Psoas muscle (tissue), 8 donors: ENCODE measurements around the gene NARF. TPM values are rescaled to one million over a fixed set of nuclear protein-coding genes. Genes with fewer than 3 reads are reported as not detected.

Experiments used
- ATAC-seq, 4 donors: fragments of 200-7000 bp; cut with Tn5 transposase; one replicate each; pipeline ENCODE4 v1.9.1; 2020; ENCODE audit warnings: moderate library complexity in 3 of 4, mild to moderate bottlenecking in 2 of 4
- DNase-seq, 2 donors: peaks; one replicate each; pipeline ENCODE4 v3.0.0-alpha.2; 2020
- H3K27ac ChIP-seq: fragments of 200-600 bp; one replicate; pipeline ENCODE4 v1.8.0; 2022
- H3K27me3 ChIP-seq, 3 donors: fragments of 200-600 bp in 1 of 3; one replicate each; pipeline versions ENCODE4 v1.6.1 to v1.8.0; 2013 to 2022; ENCODE audit warnings: low read length in 2 of 3, mild to moderate bottlenecking in 2 of 3, moderate library complexity in 1 of 3; ENCODE audit not compliant: insufficient read depth in 3 of 3
- H3K36me3 ChIP-seq, 2 donors: fragments of 200-600 bp in 1 of 2; one replicate each; pipeline versions ENCODE4 v1.6.1 to v1.8.0; 2013 to 2022; ENCODE audit warnings: low read depth in 1 of 2, mild to moderate bottlenecking in 1 of 2, moderate library complexity in 1 of 2; ENCODE audit not compliant: insufficient read depth in 1 of 2
- H3K4me1 ChIP-seq: fragments of 200-600 bp; one replicate; pipeline ENCODE4 v1.8.0; 2022
- H3K4me3 ChIP-seq: fragments of 200-600 bp; one replicate; pipeline ENCODE4 v1.8.0; 2022; ENCODE audit warnings: mild to moderate bottlenecking
- H3K9me3 ChIP-seq: fragments of 200-600 bp; one replicate; pipeline ENCODE4 v1.8.0; 2022
- CTCF ChIP-seq: fragments of 200-600 bp; IDR thresholded peaks from one replicate; pipeline ENCODE4 v1.8.0; 2022; ENCODE audit warnings: antibody characterized with exemption
- WGBS, 3 donors: extraction: QIAGEN DNeasy Blood & Tissue Kit; methylation state at CpG; one replicate each; pipeline versions ENCODE4 v1.1.6 to v1.1.7; 2013; 5-methylcytosine and 5-hydroxymethylcytosine counted together
- intact Hi-C, 2 donors: fragments of 100-400 bp; cut with DNase I; formaldehyde crosslinking; loops; one replicate each; pipeline versions ENCODE4 v1.11.0 to v1.14.2; 2022
- polyA plus RNA-seq, 3 donors: library from polyadenylated mRNA; stranded (reverse); fragments of 200-250 nt; gene quantifications; one replicate each; pipeline ENCODE4 v1.2.3, GENCODE V29; 2013
- total RNA-seq, 4 donors: library from RNA; stranded (reverse); fragmentation: NEBNext Ultra II Directional in 2 of 4; extraction: Animal tissue kit (Norgen Biotek cat#: 25700) in 2 of 4; gene quantifications; one replicate each; pipeline versions ENCODE4 v1.2.1 to v1.2.4, GENCODE V29; 2021 to 2023
- donor health status: healthy with polysubstance abuse.
- donor health status: DM: no; HTN: no; CAD: no; lungs with moderate emphysema.
- donor health status: Bipolar disorder and iron deficiency.
- donor health status: healthy.
- donor health status: DM: yes; HTN: yes; CAD: no.
- donor health status: DM: no; HTN: no; CAD: no.
- donor health status: DM: no; HTN: no; CAD: no.
- donor health status: DM: yes; HTN: yes; CAD: no.

Gene NARF
- total and polyA plus RNA-seq, 7 donors, result 32.8 to 129 (median 43.1) TPM

DNA sequence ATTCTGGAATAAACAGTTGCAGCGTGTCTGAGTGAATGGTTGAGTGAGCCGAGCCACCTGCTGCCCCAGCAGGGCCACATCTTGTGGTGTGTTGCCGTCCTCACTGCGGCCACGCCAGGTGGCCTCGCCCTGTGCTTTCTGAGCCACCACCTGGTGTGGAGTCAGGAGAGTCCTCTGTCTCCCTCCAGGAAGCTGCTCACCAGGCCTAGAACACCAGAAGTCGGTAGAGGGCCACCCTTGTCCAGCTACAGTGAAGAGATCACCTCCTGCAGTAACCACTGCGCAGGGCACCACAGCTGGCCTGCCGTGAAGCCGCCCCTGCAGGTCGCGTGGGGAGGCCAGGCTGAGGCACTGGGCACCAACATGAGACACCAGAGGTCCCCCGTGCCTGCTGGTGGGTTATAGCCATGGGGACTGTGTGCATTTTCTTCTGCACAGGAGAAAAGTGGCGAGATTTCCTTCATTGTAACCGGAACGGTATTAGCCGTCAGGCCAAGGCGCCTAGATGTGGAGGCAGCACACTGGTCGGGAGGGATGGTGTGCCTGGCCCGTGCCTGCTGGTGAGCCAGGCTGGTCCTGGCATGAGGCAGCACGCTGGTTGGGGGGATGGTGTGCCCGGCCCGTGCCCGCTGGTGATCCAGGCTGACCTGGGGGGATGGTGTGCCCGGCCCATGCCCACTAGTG is 32.1 kb downstream of the NARF start:
- no peak for TF ChIP-seq CTCF
- intact Hi-C loops, result loop anchor here in 1 of 2 donors (5.0 kb wide), 1 partner anchor 62 kb away; no protein-coding TSS in a partner anchor
- no peak for DNase-seq
- 67 to 81% (median 75%) methylated on average over 20 to 25 of the region's 25 CpGs for WGBS, 3 donors
- H3K9me3 ChIP-seq, result no peaks in the 10 kb centered on the region
- H3K27me3 ChIP-seq, result no peaks in the 10 kb centered on the region
- ATAC-seq, result no peak
- H3K4me3 ChIP-seq, result no peak overlapping the region
- no peak overlapping the region for H3K27ac ChIP-seq
- H3K36me3 ChIP-seq, result peaks cover 0 to 31% of the 10 kb centered on the region in 2 donors
- peaks cover 10% of the 10 kb centered on the region for H3K4me1 ChIP-seq

- no peak for TF ChIP-seq CTCF
- DNase-seq, result no peak
- H3K4me3 ChIP-seq, result no peak overlapping the region
- no peak for ATAC-seq
- no peaks in the 10 kb centered on the region for H3K9me3 ChIP-seq
- H3K27me3 ChIP-seq, result no peaks in the 10 kb centered on the region
- 82 to 84% (median 83%) methylated on average over 10 of the region's 10 CpGs for WGBS, 3 donors
- no peak overlapping the region for H3K27ac ChIP-seq
- peaks cover 0 to 26% of the 10 kb centered on the region in 2 donors for H3K36me3 ChIP-seq
- peaks cover 10% of the 10 kb centered on the region for H3K4me1 ChIP-seq
- intact Hi-C loops, result loop anchor here in 1 of 2 donors (5.0 kb wide), 1 partner anchor 61 kb away; no protein-coding TSS in a partner anchor
Observed at GRCh38 chr17:82491196-82491530, 32.6 kb downstream of the NARF start.

- Histone ChIP-seq H3K27ac (no peak overlapping the region), H3K4me3 (no peak overlapping the region), H3K4me1 (peaks cover 12% of the 10 kb centered on the region), H3K36me3 (peaks cover 0 to 22% of the 10 kb centered on the region in 2 donors), H3K27me3 (no peaks in the 10 kb centered on the region), H3K9me3 (no peaks in the 10 kb centered on the region)
- intact Hi-C loops, result loop anchor here in 1 of 2 donors (5.0 kb wide), 1 partner anchor 61 kb away; no protein-coding TSS in a partner anchor
- 87 to 95% (median 91%) methylated on average over 15 of the region's 15 CpGs for WGBS, 3 donors
- DNase-seq, result no peak
- ATAC-seq, result no peak
- no peak for TF ChIP-seq CTCF
Observed at GRCh38 chr17:82491533-82491932, 33.0 kb downstream of the NARF start.

DNA sequence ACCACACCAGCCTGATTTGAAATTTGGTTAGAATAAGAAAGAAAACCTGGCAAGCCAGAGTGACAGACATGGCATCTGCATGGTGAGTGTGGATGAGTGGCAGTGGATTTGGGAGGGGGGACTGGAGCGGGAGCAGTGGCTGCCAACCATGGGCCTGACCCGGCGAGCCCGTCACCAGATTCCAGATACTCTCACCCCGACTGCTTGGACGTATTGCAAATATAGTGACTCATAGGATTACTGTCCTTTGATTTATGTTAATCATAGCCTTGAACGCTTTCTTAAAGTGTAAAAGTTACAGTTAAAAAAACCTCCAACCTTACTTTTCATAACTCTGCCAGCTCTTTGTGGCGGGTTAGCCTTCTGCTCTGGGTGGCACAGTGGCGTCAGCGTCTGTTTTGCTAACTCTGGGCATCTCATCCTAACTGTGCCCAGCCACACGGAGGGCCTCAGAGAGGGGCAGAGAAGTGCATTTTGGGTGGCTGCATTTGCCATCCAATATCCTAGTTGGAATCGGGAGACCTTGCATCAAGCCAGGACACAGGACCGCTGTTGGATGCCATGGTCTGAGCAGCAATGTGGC is 34.2 kb downstream of the NARF start:
- intact Hi-C loops, result loop anchor here in 1 of 2 donors (5.0 kb wide), 1 partner anchor 60 kb away; no protein-coding TSS in a partner anchor
- Histone ChIP-seq H3K36me3 (peaks cover 0 to 10% of the 10 kb centered on the region in 2 donors), H3K27ac (no peak overlapping the region), H3K27me3 (no peaks in the 10 kb centered on the region), H3K4me3 (no peak overlapping the region), H3K4me1 (peaks cover 15% of the 10 kb centered on the region), H3K9me3 (no peaks in the 10 kb centered on the region)
- 67 to 78% (median 70%) methylated on average over 13 of the region's 13 CpGs for WGBS, 3 donors
- DNase-seq, result peak in 1 of 2 donors; percentile 41
- no peak for TF ChIP-seq CTCF
- no peak for ATAC-seq
